HG02870 (cell line): ENCODE measurements around the gene TAF1B.
A peak's percentile ranks its signal among the peaks of the same experiment; 100 is the strongest.
"Not testable (repeated sequence)": the region's sequence is repeated elsewhere in the genome, so short reads cannot be mapped to it uniquely, and the experiment has no call there.

Experiments
- ATAC-seq: cut with Tn5 transposase; IDR thresholded peaks from one replicate; pipeline ENCODE4 v1.9.1; 2021; ENCODE audit warnings: mild to moderate bottlenecking, moderate library complexity; ENCODE audit not compliant: unreplicated experiment

Gene TAF1B

GRCh38 chr2:9830685-9831410 is 12.4 kb upstream of the TAF1B start:
- no peak for ATAC-seq

- ATAC-seq, result no peak
Measured at GRCh38 chr2:9831670-9832069, 11.6 kb upstream of the TAF1B start.

GRCh38 chr2:9832586-9832985 is 10.7 kb upstream of the TAF1B start:
- no peak for ATAC-seq

- not testable (repeated sequence) for ATAC-seq
Measured at GRCh38 chr2:9835068-9835467, 8.2 kb upstream of the TAF1B start.

GRCh38 chr2:9836074-9836473 is 7.2 kb upstream of the TAF1B start:
- no peak for ATAC-seq

GRCh38 chr2:9836517-9836916 is 6.8 kb upstream of the TAF1B start:
- ATAC-seq, result no peak

- ATAC-seq, result no peak
Measured at GRCh38 chr2:9837451-9837850, 5.8 kb upstream of the TAF1B start.

GRCh38 chr2:9838391-9838790 is 4.9 kb upstream of the TAF1B start:
- ATAC-seq, result no peak

GRCh38 chr2:9842487-9843228 is 616 bp upstream of the TAF1B start:
- ATAC-seq, result no peak

- ATAC-seq, result no peak
Measured at GRCh38 chr2:9844036-9844483, 786 bp downstream of the TAF1B start.

- peak; percentile 42 for ATAC-seq
Measured at GRCh38 chr2:9844576-9844975, 1.3 kb downstream of the TAF1B start.

GRCh38 chr2:9846554-9846953 is 3.3 kb downstream of the TAF1B start:
- no peak for ATAC-seq

GRCh38 chr2:9847140-9847539 is 3.9 kb downstream of the TAF1B start:
- no peak for ATAC-seq

GRCh38 chr2:9852881-9853280 is 9.6 kb downstream of the TAF1B start:
- no peak for ATAC-seq

GRCh38 chr2:9857814-9858729 is 14.8 kb downstream of the TAF1B start:
- no peak for ATAC-seq

- ATAC-seq, result no peak
Measured at GRCh38 chr2:9858730-9859068, 15.4 kb downstream of the TAF1B start.

- ATAC-seq, result not testable (repeated sequence)
Measured at GRCh38 chr2:9860922-9861580, 17.8 kb downstream of the TAF1B start.

GRCh38 chr2:9867881-9868280 is 24.6 kb downstream of the TAF1B start:
- no peak for ATAC-seq

- no peak for ATAC-seq
Measured at GRCh38 chr2:9873337-9873736, 30.1 kb downstream of the TAF1B start.

- ATAC-seq, result no peak
Measured at GRCh38 chr2:9877026-9877425, 33.8 kb downstream of the TAF1B start.

- ATAC-seq, result no peak
Measured at GRCh38 chr2:9877726-9878125, 34.5 kb downstream of the TAF1B start.
